H9 (cell line): Measurements from ENCODE around the gene KCNIP1. TPM values are rescaled to one million over a fixed set of nuclear protein-coding genes. Genes with fewer than 3 reads are reported as not detected.

Experiments
- DNase-seq: peaks from one replicate; pipeline ENCODE4 v3.0.0-alpha.2; 2017
- H2AFZ ChIP-seq: one replicate; pipeline ENCODE4 v1.6.1; 2013; ENCODE audit warnings: mild to moderate bottlenecking, low read length, control low read depth, moderate library complexity
- H2AK5ac ChIP-seq: 2 replicates; pipeline ENCODE4 v1.6.1; 2013; ENCODE audit warnings: low read length, control low read depth, mixed read lengths; ENCODE audit not compliant: insufficient read length
- H2BK120ac ChIP-seq: one replicate; pipeline ENCODE4 v1.6.1; 2013; ENCODE audit warnings: low read depth, mild to moderate bottlenecking, low read length, control low read depth, inconsistent platforms; ENCODE audit not compliant: poor library complexity, severe bottlenecking
- H2BK12ac ChIP-seq: 2 replicates; pipeline ENCODE4 v1.6.1; 2013; ENCODE audit warnings: low read length, control low read depth, mixed read lengths, low read depth; ENCODE audit not compliant: insufficient read length
- H2BK15ac ChIP-seq: 2 replicates; pipeline ENCODE4 v1.6.1; 2013; ENCODE audit warnings: low read depth, low read length, control low read depth
- H2BK20ac ChIP-seq: one replicate; pipeline ENCODE4 v1.6.1; 2013; ENCODE audit warnings: low read depth, mild to moderate bottlenecking, low read length, control low read depth, inconsistent platforms; ENCODE audit not compliant: poor library complexity, severe bottlenecking
- H2BK5ac ChIP-seq: 2 replicates; pipeline ENCODE4 v1.6.1; 2013; ENCODE audit warnings: low read length, control low read depth, mixed read lengths; ENCODE audit not compliant: insufficient read length
- H3K14ac ChIP-seq: 2 replicates; pipeline ENCODE4 v1.6.1; 2013; ENCODE audit warnings: low read length, control low read depth; ENCODE audit not compliant: insufficient read depth
- H3K18ac ChIP-seq: 2 replicates; pipeline ENCODE4 v1.6.1; 2013; ENCODE audit warnings: low read depth, mild to moderate bottlenecking, mixed read lengths, low read length, control low read depth; ENCODE audit not compliant: insufficient read length
- H3K23ac ChIP-seq: 2 replicates; pipeline ENCODE4 v1.6.1; 2013; ENCODE audit warnings: low read length, control low read depth, mixed read lengths, low read depth; ENCODE audit not compliant: insufficient read length
- H3K23me2 ChIP-seq: 2 replicates; pipeline ENCODE4 v1.6.1; 2013; ENCODE audit warnings: low read depth, mild to moderate bottlenecking, mixed read lengths, low read length, control low read depth; ENCODE audit not compliant: insufficient read length, poor library complexity, severe bottlenecking
- H3K27ac ChIP-seq: 2 replicates; pipeline ENCODE4 v1.5.1; 2013; ENCODE audit warnings: low read length, control low read depth, mixed read lengths, low read depth; ENCODE audit not compliant: insufficient read length
- H3K27me3 ChIP-seq: 2 replicates; pipeline ENCODE4 v1.6.1; 2013; ENCODE audit warnings: low read length, control low read depth, inconsistent platforms; ENCODE audit not compliant: insufficient read depth
- H3K4ac ChIP-seq: 2 replicates; pipeline ENCODE4 v1.6.1; 2013; ENCODE audit warnings: low read depth, mild to moderate bottlenecking, control low read depth, inconsistent platforms, low read length, moderate library complexity
- H3K4me1 ChIP-seq: 2 replicates; pipeline ENCODE4 v1.6.1; 2013; ENCODE audit warnings: low read length, control low read depth, inconsistent platforms; ENCODE audit not compliant: insufficient read depth
- H3K4me2 ChIP-seq: 2 replicates; pipeline ENCODE4 v1.6.1; 2013; ENCODE audit warnings: low read length, control low read depth, mixed read lengths; ENCODE audit not compliant: insufficient read length, insufficient read depth
- H3K56ac ChIP-seq: 2 replicates; pipeline ENCODE4 v1.6.1; 2013; ENCODE audit warnings: low read depth, mild to moderate bottlenecking, mixed read lengths, low read length, control low read depth; ENCODE audit not compliant: insufficient read length
- H3K79me1 ChIP-seq: 2 replicates; pipeline ENCODE4 v1.6.1; 2013; ENCODE audit warnings: low read depth, mild to moderate bottlenecking, moderate library complexity, low read length, control low read depth, inconsistent platforms; ENCODE audit not compliant: insufficient read depth, poor library complexity, severe bottlenecking
- H3K79me2 ChIP-seq: 2 replicates; pipeline ENCODE4 v1.6.1; 2013; ENCODE audit warnings: low read length, control low read depth, inconsistent platforms; ENCODE audit not compliant: insufficient read depth
- H3K9ac ChIP-seq: 2 replicates; pipeline ENCODE4 v1.6.1; 2013; ENCODE audit warnings: low read length, control low read depth, mixed read lengths; ENCODE audit not compliant: insufficient read length; ENCODE audit errors: extremely low read depth
- H3K9me3 ChIP-seq: one replicate; pipeline ENCODE4 v1.6.1; 2013; ENCODE audit warnings: low read depth, low read length, inconsistent platforms; ENCODE audit not compliant: control insufficient read depth
- H3T11ph ChIP-seq: one replicate; pipeline ENCODE4 v1.6.1; 2013; ENCODE audit warnings: mild to moderate bottlenecking, low read length, control low read depth, inconsistent platforms
- H4K20me1 ChIP-seq: one replicate; pipeline ENCODE4 v1.6.1; 2013; ENCODE audit not compliant: control insufficient read depth, insufficient read length, insufficient read depth
- H4K5ac ChIP-seq: 2 replicates; pipeline ENCODE4 v1.6.1; 2013; ENCODE audit warnings: low read depth, mild to moderate bottlenecking, mixed read lengths, low read length, control low read depth; ENCODE audit not compliant: insufficient read length
- H4K8ac ChIP-seq: replicated peaks from 2 replicates; pipeline ENCODE4 v1.6.1; 2013; ENCODE audit warnings: low read length, control low read depth, mixed read lengths, low read depth; ENCODE audit not compliant: insufficient read length
- H4K91ac ChIP-seq: 2 replicates; pipeline ENCODE4 v1.6.1; 2013; ENCODE audit warnings: low read depth, mild to moderate bottlenecking, moderate library complexity, mixed read lengths, low read length, control low read depth; ENCODE audit not compliant: insufficient read length
- H3K27ac Mint-ChIP-seq, 3 experiments: 2 replicates in 2 of 3; 3 replicates in 1 of 3; pipeline ENCODE4 v1.8.0; 2020 to 2021; ENCODE audit warnings: mixed read lengths in 3 of 3, mild to moderate bottlenecking in 1 of 3, moderate library complexity in 1 of 3
- H3K27me3 Mint-ChIP-seq: 2 replicates; pipeline ENCODE4 v1.8.0; 2021; ENCODE audit warnings: low read depth, mild to moderate bottlenecking, moderate library complexity, mixed read lengths
- H3K36me3 Mint-ChIP-seq, 3 experiments: 2 replicates in 2 of 3; 3 replicates in 1 of 3; pipeline ENCODE4 v1.8.0; 2020 to 2021; ENCODE audit warnings: low read depth in 3 of 3, mixed read lengths in 3 of 3; ENCODE audit not compliant: insufficient read depth in 1 of 3
- H3K4me1 Mint-ChIP-seq, 2 experiments: 2 replicates each; pipeline ENCODE4 v1.8.0; 2020; ENCODE audit warnings: mixed read lengths in 2 of 2
- H3K4me3 Mint-ChIP-seq, 2 experiments: 2 replicates in 1 of 2; 3 replicates in 1 of 2; pipeline ENCODE4 v1.8.0; 2020 to 2021; ENCODE audit warnings: mild to moderate bottlenecking in 2 of 2, mixed read lengths in 2 of 2, moderate library complexity in 1 of 2
- H3K9me3 Mint-ChIP-seq, 2 experiments: 2 replicates in 1 of 2; 3 replicates in 1 of 2; pipeline ENCODE4 v1.8.0; 2020; ENCODE audit warnings: mild to moderate bottlenecking in 2 of 2, mixed read lengths in 2 of 2, moderate library complexity in 1 of 2
- WGBS: extraction: QIAGEN DNeasy Blood & Tissue Kit; methylation state at CpG from one replicate; pipeline ENCODE4 v1.1.7; 2013; ENCODE audit warnings: missing lambda C conversion rate, low lambda C conversion rate, mixed read lengths; ENCODE audit not compliant: insufficient read length; ENCODE audit errors: extremely low coverage; 5-methylcytosine and 5-hydroxymethylcytosine counted together
- total RNA-seq: library from RNA; stranded (reverse); gene quantifications from 2 replicates; pipeline ENCODE4 v1.2.1, GENCODE V29; 2021
- TF ChIP-seq, protein P1 (sequence below): fragments of 200-600 bp; sonication (generic); conservative IDR thresholded peaks from 3 replicates; pipeline ENCODE4 v1.8.0; 2021; ENCODE audit warnings: antibody characterized with exemption, mild to moderate bottlenecking

Gene KCNIP1
- total RNA-seq, 1 experiment from 2014 or later = 0.63 TPM

DNA sequence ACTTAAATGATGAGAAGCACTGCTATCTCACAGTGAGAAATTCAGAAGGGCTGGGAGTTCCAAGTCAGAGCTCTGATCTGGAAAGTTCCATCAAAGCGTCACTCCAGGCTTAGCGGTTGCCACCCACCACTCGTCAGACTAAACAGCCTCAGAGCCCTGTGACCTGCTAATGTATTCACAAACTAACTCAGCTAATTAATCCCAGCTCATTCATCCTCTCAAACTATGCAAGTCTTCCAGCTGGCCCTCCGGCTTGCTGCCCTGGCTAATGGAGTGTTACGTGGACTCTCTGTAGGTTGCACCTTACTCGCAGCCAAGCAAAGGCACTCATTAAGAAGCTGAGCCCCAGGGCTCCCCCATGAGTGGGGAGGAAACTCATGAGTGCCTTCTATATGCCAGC, 197.5 kb downstream of the KCNIP1 start:
- Mint-ChIP-seq H3K4me3 (no peak overlapping the region), H3K9me3 (no peaks in the 10 kb centered on the region), H3K27ac (no peak overlapping the region), H3K4me1 (peaks cover 3 to 10% of the 10 kb centered on the region in 2 experiments; a peak in 3 of 4 replicates), H3K36me3 (no peaks in the 10 kb centered on the region), H3K27me3 (peaks cover 8% of the 10 kb centered on the region)
- Histone ChIP-seq H2BK15ac (no peak overlapping the region), H4K20me1 (no peaks in the 10 kb centered on the region), H2BK5ac (no peak overlapping the region), H3K27me3 (no peaks in the 10 kb centered on the region), H3K56ac (no peak overlapping the region), H3K79me1 (no peaks in the 10 kb centered on the region), H3K27ac (no peak overlapping the region), H3K4me1 (no peaks in the 10 kb centered on the region), H3K79me2 (no peaks in the 10 kb centered on the region), H2BK120ac (no peak overlapping the region), H3K23ac (no peak overlapping the region), H4K91ac (no peak overlapping the region), H3K9ac (no peak overlapping the region), H4K8ac (no peak overlapping the region), H3K18ac (no peak overlapping the region), H2AFZ (no peak overlapping the region), H3K4ac (no peak overlapping the region), H3K4me2 (no peak overlapping the region), H3T11ph (no peak overlapping the region), H3K14ac (no peak overlapping the region), H3K23me2 (no peaks in the 10 kb centered on the region), H3K9me3 (no peaks in the 10 kb centered on the region), H2AK5ac (no peak overlapping the region), H4K5ac (no peak overlapping the region), H2BK12ac (no peak overlapping the region), H2BK20ac (no peak overlapping the region)
- WGBS = no CpG with 5 or more reads among the region's 6 CpGs
- TF ChIP-seq, protein P1, sequence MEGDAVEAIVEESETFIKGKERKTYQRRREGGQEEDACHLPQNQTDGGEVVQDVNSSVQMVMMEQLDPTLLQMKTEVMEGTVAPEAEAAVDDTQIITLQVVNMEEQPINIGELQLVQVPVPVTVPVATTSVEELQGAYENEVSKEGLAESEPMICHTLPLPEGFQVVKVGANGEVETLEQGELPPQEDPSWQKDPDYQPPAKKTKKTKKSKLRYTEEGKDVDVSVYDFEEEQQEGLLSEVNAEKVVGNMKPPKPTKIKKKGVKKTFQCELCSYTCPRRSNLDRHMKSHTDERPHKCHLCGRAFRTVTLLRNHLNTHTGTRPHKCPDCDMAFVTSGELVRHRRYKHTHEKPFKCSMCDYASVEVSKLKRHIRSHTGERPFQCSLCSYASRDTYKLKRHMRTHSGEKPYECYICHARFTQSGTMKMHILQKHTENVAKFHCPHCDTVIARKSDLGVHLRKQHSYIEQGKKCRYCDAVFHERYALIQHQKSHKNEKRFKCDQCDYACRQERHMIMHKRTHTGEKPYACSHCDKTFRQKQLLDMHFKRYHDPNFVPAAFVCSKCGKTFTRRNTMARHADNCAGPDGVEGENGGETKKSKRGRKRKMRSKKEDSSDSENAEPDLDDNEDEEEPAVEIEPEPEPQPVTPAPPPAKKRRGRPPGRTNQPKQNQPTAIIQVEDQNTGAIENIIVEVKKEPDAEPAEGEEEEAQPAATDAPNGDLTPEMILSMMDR = no peak
- DNase-seq = no peak
